Measurements from ENCODE around the gene DENND5A.
"Not testable (repeated sequence)": the region's sequence is repeated elsewhere in the genome, so short reads cannot be mapped to it uniquely, and the experiment has no call there.

The DENND5A gene

GRCh38 chr11:9210922-9211320 lies 54.2 kb downstream of the DENND5A start:
- DNase-seq (ENCODE audit: low spot score) = no peak

- DNase-seq (ENCODE audit: low spot score) = no peak
These were observed 54.8 kb downstream of the DENND5A start for GRCh38 chr11:9210224-9210921.

DNA sequence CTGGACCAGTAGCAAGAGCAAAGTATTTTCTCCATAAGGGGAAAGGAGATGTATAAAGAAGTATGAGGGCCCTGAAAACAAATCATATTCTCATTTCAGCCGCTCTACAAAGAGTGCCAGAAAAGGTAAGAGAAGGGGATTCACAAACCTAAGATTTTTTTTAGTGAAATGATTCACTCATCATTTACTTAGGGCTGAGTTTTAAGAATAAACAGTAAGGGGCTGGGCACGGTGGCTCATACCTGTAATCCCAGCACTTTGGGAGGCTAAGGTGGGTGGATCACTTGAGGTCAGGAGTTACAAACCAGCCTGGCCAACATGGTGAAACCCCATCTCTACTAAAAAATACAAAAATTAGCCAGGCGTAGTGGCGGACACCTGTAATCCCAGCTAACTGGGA lies 55.5 kb downstream of the DENND5A start:
- not testable (repeated sequence) for DNase-seq (ENCODE audit: low spot score)

- DNase-seq (ENCODE audit: low spot score) = peak; percentile 65
These were observed 56.2 kb downstream of the DENND5A start for GRCh38 chr11:9208726-9209501.

GRCh38 chr11:9207229-9207628 lies 57.9 kb downstream of the DENND5A start:
- no peak for DNase-seq (ENCODE audit: low spot score)

GRCh38 chr11:9206496-9206895 lies 58.7 kb downstream of the DENND5A start:
- DNase-seq (ENCODE audit: low spot score) = no peak

DNA sequence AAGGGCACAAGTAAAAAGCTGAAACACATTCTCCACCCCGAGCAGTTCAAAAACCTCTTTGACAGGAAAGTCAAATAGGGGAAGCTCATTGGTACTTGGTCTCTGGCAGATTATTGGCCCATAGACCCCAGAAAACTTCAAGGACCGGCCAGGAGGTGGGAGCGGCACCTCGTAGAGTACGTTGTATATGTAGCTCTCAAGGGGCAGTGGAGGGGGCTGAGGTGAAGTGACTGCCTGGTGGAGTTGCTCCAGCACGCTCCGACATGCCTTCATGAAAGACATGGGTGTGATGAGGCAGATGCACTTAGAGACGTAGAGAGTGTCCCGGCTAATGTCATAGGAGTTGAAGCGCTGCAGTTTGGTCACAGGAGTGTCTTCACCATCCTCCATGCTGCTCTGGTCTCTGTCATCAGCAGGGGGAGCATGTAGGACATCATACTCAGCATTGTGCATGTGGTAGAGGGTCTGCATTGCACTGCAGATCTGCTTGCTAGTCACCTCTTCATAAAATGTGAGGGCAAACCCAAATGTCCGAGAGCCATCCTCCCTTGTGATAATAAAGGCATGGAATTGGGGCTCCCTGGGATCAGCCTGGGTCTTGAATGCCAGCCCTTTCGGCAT lies 61.3 kb downstream of the DENND5A start:
- DNase-seq (ENCODE audit: low spot score) = peak; percentile 52

GRCh38 chr11:9201372-9202162 lies 63.6 kb downstream of the DENND5A start:
- no peak for DNase-seq (ENCODE audit: low spot score)

DNA sequence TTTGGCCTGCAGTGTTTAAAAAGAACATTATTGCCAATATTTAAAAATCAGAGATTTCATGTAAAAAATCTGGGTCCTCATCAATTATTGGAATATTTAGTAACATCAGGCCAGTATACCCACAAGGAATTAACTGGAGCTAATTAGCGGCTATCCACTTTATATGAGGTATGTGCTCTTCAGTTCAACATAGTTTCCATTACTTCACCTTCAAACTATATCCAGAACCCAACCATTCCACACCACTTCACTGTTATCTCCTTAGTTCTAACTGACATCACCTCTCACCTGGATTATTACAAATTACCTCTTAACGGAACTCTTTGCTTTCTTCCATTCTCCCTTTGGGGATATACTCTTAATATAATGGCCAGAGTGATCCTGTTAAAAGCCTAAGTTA lies 64.7 kb downstream of the DENND5A start:
- DNase-seq (ENCODE audit: low spot score) = no peak

GRCh38 chr11:9193316-9193715 lies 71.8 kb downstream of the DENND5A start:
- no peak for DNase-seq (ENCODE audit: low spot score)

GRCh38 chr11:9192561-9192960 lies 72.6 kb downstream of the DENND5A start:
- no peak for DNase-seq (ENCODE audit: low spot score)

DNA sequence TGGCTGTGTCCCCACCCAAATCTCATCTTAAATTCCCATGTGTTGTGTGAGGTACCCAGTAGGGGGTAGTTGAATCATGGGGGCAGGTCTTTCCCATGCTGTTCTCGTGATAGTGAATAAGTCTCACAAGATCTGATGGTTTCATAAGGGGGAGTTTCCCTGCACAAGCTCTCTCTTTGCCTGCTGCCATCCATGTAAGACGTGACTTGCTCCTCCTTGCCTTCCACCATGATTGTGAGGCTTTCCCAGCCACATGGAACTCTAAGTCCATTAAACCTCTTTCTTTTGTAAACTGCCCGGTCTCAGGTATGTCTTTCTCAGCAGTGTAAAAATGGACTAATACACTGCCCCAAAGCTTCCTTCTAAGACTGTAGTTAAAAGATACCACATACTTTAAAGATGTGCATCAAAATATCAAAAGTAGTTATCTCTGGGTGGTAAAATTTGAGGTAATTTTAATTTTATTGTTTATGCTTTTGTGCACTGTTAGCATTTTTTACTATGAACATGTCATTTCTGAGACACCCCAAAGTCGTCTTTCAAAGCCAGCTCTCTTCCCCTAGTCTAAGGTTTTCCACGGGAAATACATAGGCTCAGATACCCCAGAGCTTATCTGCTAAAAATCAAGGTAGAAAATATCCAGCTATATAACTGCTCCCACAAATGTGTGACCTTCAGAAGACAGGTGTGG lies 74.7 kb downstream of the DENND5A start:
- not testable (repeated sequence) for DNase-seq (ENCODE audit: low spot score)

DNA sequence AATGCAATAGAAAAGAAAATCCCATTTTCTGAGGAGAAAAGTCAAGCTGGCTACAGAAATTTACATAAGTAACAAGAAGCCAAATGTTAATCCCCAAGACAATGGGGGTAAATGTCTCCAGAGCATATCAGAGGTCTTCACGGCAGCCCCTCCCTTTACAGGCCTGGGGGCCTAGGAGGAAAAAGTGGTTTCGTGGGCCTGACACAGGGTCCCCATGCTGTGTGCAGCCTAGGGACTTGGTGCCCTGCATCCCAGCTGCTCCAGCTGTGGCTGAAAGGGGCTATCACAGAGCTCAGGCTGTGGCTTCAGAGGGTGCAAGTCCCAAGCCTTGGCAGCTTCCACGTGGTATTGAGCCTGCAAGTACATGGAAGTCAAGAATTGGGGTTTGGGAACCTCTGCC lies 76.3 kb downstream of the DENND5A start:
- DNase-seq (ENCODE audit: low spot score) = not testable (repeated sequence)

DNA sequence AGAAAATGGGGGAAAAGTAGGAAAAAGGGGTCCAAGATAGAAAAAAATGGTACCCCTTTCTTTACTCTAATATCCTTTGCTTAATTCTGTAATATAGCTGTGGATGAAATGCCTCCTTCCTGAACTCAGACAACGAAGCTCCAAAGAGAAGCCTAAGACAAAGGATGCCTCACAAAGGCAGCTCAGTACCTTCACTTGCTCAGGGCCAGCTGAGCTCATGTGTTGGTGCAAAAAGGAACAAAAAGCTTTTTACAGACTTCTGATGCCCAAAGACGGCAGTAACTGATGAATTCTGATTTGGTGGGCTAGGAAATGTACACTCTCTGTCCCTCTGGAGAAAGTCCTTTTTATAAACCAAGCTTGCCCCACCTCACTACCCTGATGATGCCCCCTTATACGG lies 77.5 kb downstream of the DENND5A start:
- no peak for DNase-seq (ENCODE audit: low spot score)

DNA sequence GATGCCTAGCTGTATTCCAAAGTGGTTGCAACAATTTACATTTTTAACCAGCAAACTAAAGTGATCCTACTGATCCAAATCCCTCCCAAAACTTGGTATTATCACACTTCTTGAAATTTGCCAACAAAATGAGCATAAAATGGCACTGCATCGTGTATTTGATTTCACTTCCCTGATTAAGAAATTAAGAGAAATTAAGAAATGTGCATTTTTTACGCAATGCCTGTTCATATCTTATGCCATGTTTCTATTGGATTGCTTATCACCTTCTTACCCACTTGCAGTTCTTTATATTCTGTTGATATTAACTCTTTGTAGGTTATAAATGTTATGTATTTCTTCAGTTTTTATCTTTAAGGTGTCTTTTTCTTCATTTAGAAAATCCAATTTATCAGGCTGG lies 80.6 kb downstream of the DENND5A start:
- no peak for DNase-seq (ENCODE audit: low spot score)

DNA sequence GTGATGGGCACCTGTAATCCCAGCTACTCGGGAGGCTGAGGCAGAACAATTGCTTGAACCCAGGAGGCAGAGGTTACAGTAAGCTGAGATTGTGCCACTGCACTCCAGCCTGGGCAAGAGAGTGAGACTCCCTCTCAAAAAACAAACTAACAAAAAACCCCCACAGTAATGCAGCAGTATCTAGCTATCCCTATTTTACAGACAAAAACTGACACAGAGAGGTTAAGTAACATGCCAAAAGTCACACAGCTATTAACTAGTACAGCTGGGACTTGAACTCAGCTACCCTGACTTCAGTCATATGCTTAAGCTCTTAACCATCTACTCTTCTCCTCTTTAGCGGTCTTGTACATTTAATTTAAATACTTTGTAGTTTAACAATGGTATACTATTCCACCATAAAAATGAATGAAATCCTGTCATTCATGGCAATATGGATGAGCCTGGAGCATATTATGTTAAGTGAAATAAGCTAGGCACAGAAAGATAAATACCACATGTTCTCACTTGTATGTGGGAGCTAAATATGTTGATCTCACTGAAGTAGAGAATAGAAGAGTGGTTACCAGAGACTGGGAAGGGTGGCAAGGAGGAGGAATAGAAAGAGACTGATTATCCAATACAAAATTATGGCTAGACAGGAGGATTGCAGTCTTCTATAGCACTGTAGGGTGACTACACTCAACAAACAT lies 82.8 kb downstream of the DENND5A start:
- DNase-seq (ENCODE audit: low spot score) = no peak

GRCh38 chr11:9180784-9181183 lies 84.4 kb downstream of the DENND5A start:
- DNase-seq (ENCODE audit: low spot score) = no peak

DNA sequence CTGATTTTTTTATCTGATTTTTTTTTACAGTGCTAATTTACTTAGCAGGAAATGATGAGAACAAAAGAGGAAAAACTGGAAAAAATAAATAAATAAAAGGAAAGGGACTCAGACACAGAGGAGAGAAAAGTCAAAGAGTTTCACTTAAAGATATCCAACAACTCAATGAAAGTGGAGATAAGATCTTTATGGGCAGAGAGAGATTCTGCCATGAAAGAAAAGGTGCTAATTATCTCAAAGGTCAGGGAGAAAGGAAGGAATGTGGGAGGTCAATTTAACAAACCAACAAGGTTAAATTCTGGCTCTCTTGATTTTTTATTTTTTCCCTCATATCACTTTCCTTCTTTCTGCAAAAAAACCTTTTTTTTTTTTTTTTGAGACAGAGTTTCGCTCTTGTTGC lies 86.0 kb downstream of the DENND5A start:
- DNase-seq (ENCODE audit: low spot score) = no peak

GRCh38 chr11:9178716-9179115 lies 86.4 kb downstream of the DENND5A start:
- DNase-seq (ENCODE audit: low spot score) = no peak

- DNase-seq (ENCODE audit: low spot score) = no peak
These were observed 87.6 kb downstream of the DENND5A start for GRCh38 chr11:9177438-9178091.

DNA sequence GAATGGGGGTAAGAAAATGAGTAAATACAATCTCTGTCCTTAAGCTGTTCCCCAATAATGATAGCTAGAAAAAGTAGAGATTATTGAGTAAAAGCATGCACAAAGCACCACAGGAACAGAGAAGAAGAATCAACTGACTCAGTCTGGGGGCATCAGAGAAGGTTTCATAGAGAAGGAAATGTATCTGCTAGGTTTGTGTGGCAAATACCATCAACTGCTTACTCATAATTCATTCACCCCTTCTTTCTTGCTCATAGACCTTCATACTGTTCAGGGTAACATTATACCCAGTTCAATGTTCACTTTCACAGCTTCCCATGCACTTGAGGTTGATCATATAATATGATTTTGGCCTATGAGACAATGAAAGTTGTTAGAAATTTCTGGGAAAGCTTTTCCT lies 88.6 kb downstream of the DENND5A start:
- no peak for DNase-seq (ENCODE audit: low spot score)
